Measurements from ENCODE around the gene GALNT2. TPM values are rescaled to one million over a fixed set of nuclear protein-coding genes. Genes with fewer than 3 reads are reported as not detected.
A peak's percentile ranks its signal among the peaks of the same experiment; 100 is the strongest.

GALNT2 gene
- total RNA-seq, 1 donor from 2014 or later, result 36.0 TPM

DNA sequence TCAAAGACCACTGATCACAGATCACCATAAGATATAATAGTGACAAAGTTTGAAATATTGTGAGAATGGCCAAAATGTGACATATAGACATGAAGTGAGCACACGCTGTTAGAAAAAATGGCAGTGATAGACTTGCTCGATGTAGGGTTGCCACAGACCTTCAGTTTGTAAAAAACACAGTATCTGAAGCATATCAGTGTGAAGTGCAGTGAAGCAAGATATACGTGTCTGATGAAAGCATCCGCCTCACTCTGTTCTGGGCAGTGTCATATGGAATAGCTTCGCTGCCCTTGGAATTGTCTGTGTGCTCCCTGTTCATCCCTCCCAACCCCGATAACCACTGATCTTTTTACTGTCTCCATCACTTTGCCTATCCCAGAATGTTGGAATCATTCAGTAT, 50.7 kb downstream of the GALNT2 start:
- Histone ChIP-seq H3K9me3 (ENCODE audit: control insufficient read depth in 3 of 3, low read length in 3 of 3) (no peaks in the 10 kb centered on the region), H3K9ac (ENCODE audit: low read depth in 1 of 3, low read length in 3 of 3) (no peak overlapping the region), H3K4me1 (ENCODE audit: control insufficient read depth in 3 of 3, insufficient read depth in 3 of 3, low read length in 3 of 3) (peaks cover 27 to 50% (median 35%) of the 10 kb centered on the region in 3 donors), H3K4me3 (ENCODE audit: low read length in 3 of 3) (no peak overlapping the region), H3K27ac (ENCODE audit: low read depth, low read length) (no peak overlapping the region), H3K36me3 (ENCODE audit: control insufficient read depth in 3 of 3, insufficient read depth in 3 of 3, low read length in 3 of 3) (peaks cover 0 to 2% (median 0%) of the 10 kb centered on the region in 3 donors), H3K27me3 (ENCODE audit: control insufficient read depth in 3 of 3, insufficient read depth in 3 of 3, low read length in 3 of 3) (no peaks in the 10 kb centered on the region)

DNA sequence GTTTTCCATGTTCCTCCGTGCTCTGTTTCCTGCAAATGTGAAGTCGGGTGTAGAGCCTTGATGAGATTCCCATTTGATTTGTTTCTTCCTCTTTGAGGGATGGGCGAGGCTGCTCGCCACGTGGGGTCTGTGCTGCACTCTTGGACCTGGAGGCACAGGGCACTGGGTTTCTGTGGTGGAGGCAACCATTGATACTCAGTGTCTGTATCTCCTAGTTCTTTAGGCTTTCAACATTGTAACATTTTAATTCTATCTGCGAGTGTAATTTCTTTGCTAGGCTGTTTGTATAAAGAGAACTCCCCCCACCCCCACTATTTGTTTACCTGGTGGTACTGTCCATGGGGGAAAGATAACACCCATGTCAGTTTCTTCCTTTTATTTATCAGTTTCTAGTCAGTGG, 52.3 kb downstream of the GALNT2 start:
- Histone ChIP-seq H3K9ac (ENCODE audit: low read depth in 1 of 3, low read length in 3 of 3) (no peak overlapping the region), H3K4me1 (ENCODE audit: control insufficient read depth in 3 of 3, insufficient read depth in 3 of 3, low read length in 3 of 3) (peaks cover 21 to 50% (median 29%) of the 10 kb centered on the region in 3 donors), H3K27me3 (ENCODE audit: control insufficient read depth in 3 of 3, insufficient read depth in 3 of 3, low read length in 3 of 3) (no peaks in the 10 kb centered on the region), H3K4me3 (ENCODE audit: low read length in 3 of 3) (no peak overlapping the region), H3K9me3 (ENCODE audit: control insufficient read depth in 3 of 3, low read length in 3 of 3) (no peaks in the 10 kb centered on the region), H3K27ac (ENCODE audit: low read depth, low read length) (no peak overlapping the region), H3K36me3 (ENCODE audit: control insufficient read depth in 3 of 3, insufficient read depth in 3 of 3, low read length in 3 of 3) (no peaks in the 10 kb centered on the region)

DNA sequence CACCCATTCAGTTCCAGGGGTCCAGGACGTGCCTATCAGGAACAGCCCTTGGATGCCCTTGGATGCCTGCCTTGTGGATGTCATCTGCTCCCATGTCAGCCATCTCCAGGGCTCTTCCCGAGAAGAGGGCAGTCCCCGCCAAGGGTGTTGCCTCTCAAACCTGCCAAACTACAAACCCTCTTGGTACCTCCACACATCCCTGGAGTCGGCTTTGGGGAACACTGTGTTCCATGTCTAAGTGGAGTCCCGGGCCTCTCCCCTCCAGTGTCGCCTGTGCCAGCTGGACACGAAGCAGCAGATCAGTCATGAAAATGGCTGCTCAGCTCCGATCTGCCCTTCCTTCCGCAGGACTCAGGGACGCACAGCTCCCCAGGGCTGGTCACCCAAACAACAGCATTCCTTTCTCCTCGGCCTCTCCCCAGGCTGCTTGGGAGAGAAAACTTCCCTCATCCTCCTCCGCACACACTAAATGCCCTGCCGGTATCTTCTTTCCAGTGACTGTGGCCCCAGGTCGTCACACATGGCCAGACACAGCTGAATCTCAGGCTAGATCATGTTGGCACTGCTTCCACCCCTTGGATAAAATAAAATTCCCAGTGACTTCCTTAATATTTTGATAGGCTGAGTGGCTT, 53.4 kb downstream of the GALNT2 start:
- H3K9ac ChIP-seq (ENCODE audit: low read depth in 1 of 3, low read length in 3 of 3), result no peak overlapping the region
- H3K4me1 ChIP-seq (ENCODE audit: control insufficient read depth in 3 of 3, insufficient read depth in 3 of 3, low read length in 3 of 3), result peaks cover 30 to 57% (median 37%) of the 10 kb centered on the region in 3 donors
- H3K36me3 ChIP-seq (ENCODE audit: control insufficient read depth in 3 of 3, insufficient read depth in 3 of 3, low read length in 3 of 3), result no peaks in the 10 kb centered on the region
- H3K9me3 ChIP-seq (ENCODE audit: control insufficient read depth in 3 of 3, low read length in 3 of 3), result no peaks in the 10 kb centered on the region
- H3K4me3 ChIP-seq (ENCODE audit: low read length in 3 of 3), result no peak overlapping the region
- no peak overlapping the region for H3K27ac ChIP-seq (ENCODE audit: low read depth, low read length)
- H3K27me3 ChIP-seq (ENCODE audit: control insufficient read depth in 3 of 3, insufficient read depth in 3 of 3, low read length in 3 of 3), result no peaks in the 10 kb centered on the region

DNA sequence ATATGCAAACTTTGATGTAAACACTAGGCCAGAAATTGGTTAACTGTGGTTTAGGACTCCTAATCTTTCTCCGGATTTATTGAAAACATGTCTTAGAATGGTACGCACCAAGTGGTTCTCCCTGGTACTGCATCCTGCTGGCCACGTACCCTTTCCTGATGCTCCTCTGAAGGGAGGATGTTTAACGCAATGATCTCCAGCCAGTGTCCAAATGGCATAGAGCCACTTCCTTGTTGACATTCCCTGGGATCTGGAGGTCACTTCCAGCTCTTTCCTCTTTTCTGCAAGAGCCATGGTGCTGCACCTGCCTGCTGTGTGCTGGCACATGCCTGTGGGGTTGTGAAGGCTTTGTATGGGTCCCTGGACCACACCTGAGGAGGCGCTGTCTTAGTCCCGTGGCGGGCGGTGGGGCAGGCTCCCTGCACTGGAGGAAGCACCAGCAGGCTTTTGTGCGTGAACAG, 53.9 kb downstream of the GALNT2 start:
- no peaks in the 10 kb centered on the region for H3K27me3 ChIP-seq (ENCODE audit: control insufficient read depth in 3 of 3, insufficient read depth in 3 of 3, low read length in 3 of 3)
- no peaks in the 10 kb centered on the region for H3K36me3 ChIP-seq (ENCODE audit: control insufficient read depth in 3 of 3, insufficient read depth in 3 of 3, low read length in 3 of 3)
- H3K4me3 ChIP-seq (ENCODE audit: low read length in 3 of 3), result no peak overlapping the region
- H3K27ac ChIP-seq (ENCODE audit: low read depth, low read length), result no peak overlapping the region
- no peak overlapping the region for H3K9ac ChIP-seq (ENCODE audit: low read depth in 1 of 3, low read length in 3 of 3)
- peaks cover 32 to 62% (median 42%) of the 10 kb centered on the region in 3 donors for H3K4me1 ChIP-seq (ENCODE audit: control insufficient read depth in 3 of 3, insufficient read depth in 3 of 3, low read length in 3 of 3)
- H3K9me3 ChIP-seq (ENCODE audit: control insufficient read depth in 3 of 3, low read length in 3 of 3), result no peaks in the 10 kb centered on the region

DNA sequence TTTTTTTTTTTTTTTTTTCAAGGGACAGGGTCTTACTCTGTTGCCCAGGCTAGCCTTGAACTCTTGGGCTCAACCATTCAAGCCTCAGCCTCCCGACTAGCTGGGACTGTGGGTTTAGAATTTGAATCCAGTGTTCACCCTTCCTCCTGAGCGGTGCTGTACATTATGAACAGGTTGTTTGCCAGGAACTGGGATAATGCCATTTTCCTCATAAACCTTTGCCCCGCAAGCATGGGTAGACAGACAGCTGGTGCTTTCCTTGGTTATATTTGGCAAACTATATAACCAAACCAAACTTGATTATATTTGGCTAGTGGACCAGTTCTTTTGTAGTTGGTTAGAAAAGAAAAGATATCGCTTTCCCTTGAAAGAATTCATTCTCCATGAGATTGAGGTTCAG, 54.9 kb downstream of the GALNT2 start:
- no peak overlapping the region for H3K4me3 ChIP-seq (ENCODE audit: low read length in 3 of 3)
- H3K27ac ChIP-seq (ENCODE audit: low read depth, low read length), result no peak overlapping the region
- no peak overlapping the region for H3K9ac ChIP-seq (ENCODE audit: low read depth in 1 of 3, low read length in 3 of 3)
- no peaks in the 10 kb centered on the region for H3K36me3 ChIP-seq (ENCODE audit: control insufficient read depth in 3 of 3, insufficient read depth in 3 of 3, low read length in 3 of 3)
- H3K4me1 ChIP-seq (ENCODE audit: control insufficient read depth in 3 of 3, insufficient read depth in 3 of 3, low read length in 3 of 3), result peaks cover 32 to 64% (median 44%) of the 10 kb centered on the region in 3 donors
- no peaks in the 10 kb centered on the region for H3K27me3 ChIP-seq (ENCODE audit: control insufficient read depth in 3 of 3, insufficient read depth in 3 of 3, low read length in 3 of 3)
- no peaks in the 10 kb centered on the region for H3K9me3 ChIP-seq (ENCODE audit: control insufficient read depth in 3 of 3, low read length in 3 of 3)

DNA sequence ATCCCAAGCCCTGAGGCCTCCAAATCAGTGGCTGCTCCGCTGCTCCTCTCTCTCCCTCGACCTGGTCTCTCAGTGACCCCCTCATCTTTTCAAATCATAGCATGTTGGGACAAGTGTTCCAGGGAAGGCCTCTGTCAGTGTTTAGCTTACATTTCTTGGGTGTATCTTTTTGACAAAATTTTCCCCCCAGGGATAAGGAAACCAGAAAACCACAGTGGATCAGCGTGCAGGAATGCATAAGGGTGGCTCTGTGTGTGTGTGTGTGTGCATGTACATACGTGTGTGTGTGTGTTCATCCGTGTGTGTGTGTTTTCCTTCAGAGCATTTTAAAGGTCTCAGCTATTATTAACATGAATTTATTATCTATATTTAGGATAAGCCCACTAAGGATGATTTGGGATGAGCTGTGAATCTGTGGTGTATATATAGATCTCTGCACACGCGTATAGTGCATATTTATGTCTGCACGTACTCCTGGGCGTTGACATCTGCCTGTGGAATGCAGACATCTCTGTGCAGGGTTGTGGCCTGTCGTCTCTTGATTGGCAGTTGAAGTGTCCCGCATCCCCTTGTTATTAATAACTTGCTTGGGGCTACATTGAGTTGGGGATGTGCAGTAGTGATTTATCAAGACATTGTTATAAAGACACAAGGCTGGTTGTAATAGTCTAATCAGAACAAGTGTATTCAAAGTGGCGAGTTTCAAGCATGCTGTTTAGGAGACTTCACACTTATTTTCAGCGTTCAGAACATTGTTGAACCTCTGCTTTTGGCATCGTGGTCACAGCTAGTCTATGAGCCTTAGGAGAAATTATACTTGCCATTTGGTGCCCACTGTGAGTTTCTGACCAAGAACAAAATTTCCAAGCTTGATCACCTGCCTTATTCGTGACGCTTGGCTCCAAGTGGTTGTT, 55.6 kb downstream of the GALNT2 start:
- no peak overlapping the region for H3K4me3 ChIP-seq (ENCODE audit: low read length in 3 of 3)
- peaks cover 32 to 63% (median 44%) of the 10 kb centered on the region in 3 donors for H3K4me1 ChIP-seq (ENCODE audit: control insufficient read depth in 3 of 3, insufficient read depth in 3 of 3, low read length in 3 of 3)
- no peaks in the 10 kb centered on the region for H3K27me3 ChIP-seq (ENCODE audit: control insufficient read depth in 3 of 3, insufficient read depth in 3 of 3, low read length in 3 of 3)
- H3K36me3 ChIP-seq (ENCODE audit: control insufficient read depth in 3 of 3, insufficient read depth in 3 of 3, low read length in 3 of 3), result no peaks in the 10 kb centered on the region
- no peaks in the 10 kb centered on the region for H3K9me3 ChIP-seq (ENCODE audit: control insufficient read depth in 3 of 3, low read length in 3 of 3)
- no peak overlapping the region for H3K9ac ChIP-seq (ENCODE audit: low read depth in 1 of 3, low read length in 3 of 3)
- H3K27ac ChIP-seq (ENCODE audit: low read depth, low read length), result no peak overlapping the region

GRCh38 chr1:230123280-230124185, 56.5 kb downstream of the GALNT2 start:
- H3K4me1 ChIP-seq (ENCODE audit: control insufficient read depth in 3 of 3, insufficient read depth in 3 of 3, low read length in 3 of 3), result peaks cover 32 to 67% (median 44%) of the 10 kb centered on the region in 3 donors
- H3K27ac ChIP-seq (ENCODE audit: low read depth, low read length), result no peak overlapping the region
- H3K27me3 ChIP-seq (ENCODE audit: control insufficient read depth in 3 of 3, insufficient read depth in 3 of 3, low read length in 3 of 3), result no peaks in the 10 kb centered on the region

DNA sequence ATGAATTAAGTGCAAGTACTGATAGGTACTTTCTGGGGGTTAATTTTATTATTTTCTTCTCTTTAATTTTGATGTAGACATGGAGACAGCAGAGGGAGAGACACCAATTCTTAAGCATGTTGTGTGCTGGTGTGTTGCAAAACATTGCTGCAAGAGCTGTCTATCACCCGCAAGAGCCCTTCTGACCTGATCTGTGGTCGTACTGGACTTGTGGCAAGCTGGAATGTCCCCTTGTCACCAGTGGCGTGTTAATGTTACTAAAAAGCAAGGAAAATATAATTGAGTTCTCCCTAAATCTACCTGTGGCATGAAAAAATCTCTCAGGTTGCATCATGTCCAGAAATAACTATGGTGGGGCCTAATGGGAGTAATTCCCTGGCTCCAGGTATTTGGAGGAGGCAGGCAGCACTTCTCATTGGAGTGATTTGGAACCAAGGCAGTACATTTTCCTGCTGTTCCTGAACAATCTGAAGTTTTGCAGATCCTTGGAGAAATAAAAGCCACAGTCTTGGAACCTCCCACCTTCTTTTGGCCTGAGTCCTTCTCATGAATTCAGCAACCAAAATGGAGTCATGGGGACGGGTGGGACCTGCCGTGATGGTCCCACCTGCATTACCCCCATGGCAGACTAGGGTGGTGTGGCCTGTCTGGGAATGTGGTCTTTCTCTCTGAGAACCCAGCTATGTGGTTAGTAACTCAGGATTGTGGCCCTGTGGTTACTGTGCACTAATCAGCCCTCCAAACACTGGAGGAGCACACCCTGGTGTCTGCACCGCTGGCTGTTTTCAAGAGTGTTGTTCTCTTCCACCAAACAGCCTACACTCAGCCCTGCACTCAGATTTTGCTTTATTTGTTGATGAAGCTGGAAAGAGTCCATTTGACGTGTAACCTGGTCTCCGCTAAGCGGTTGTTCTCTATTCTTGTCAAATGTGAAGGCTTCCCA, 57.4 kb downstream of the GALNT2 start:
- Histone ChIP-seq H3K9me3 (ENCODE audit: control insufficient read depth in 3 of 3, low read length in 3 of 3) (no peaks in the 10 kb centered on the region), H3K36me3 (ENCODE audit: control insufficient read depth in 3 of 3, insufficient read depth in 3 of 3, low read length in 3 of 3) (no peaks in the 10 kb centered on the region), H3K9ac (ENCODE audit: low read depth in 1 of 3, low read length in 3 of 3) (no peak overlapping the region), H3K27me3 (ENCODE audit: control insufficient read depth in 3 of 3, insufficient read depth in 3 of 3, low read length in 3 of 3) (no peaks in the 10 kb centered on the region), H3K4me1 (ENCODE audit: control insufficient read depth in 3 of 3, insufficient read depth in 3 of 3, low read length in 3 of 3) (peaks cover 32 to 71% (median 44%) of the 10 kb centered on the region in 3 donors), H3K27ac (ENCODE audit: low read depth, low read length) (peak overlapping the region; percentile 2), H3K4me3 (ENCODE audit: low read length in 3 of 3) (no peak overlapping the region)

More at GRCh38 chr1:230123280-230124185, 56.5 kb downstream of the GALNT2 start:
- no peak overlapping the region for H3K4me3 ChIP-seq (ENCODE audit: low read length in 3 of 3)
- no peaks in the 10 kb centered on the region for H3K36me3 ChIP-seq (ENCODE audit: control insufficient read depth in 3 of 3, insufficient read depth in 3 of 3, low read length in 3 of 3)
- no peak overlapping the region for H3K9ac ChIP-seq (ENCODE audit: low read depth in 1 of 3, low read length in 3 of 3)
- H3K9me3 ChIP-seq (ENCODE audit: control insufficient read depth in 3 of 3, low read length in 3 of 3), result no peaks in the 10 kb centered on the region

DNA sequence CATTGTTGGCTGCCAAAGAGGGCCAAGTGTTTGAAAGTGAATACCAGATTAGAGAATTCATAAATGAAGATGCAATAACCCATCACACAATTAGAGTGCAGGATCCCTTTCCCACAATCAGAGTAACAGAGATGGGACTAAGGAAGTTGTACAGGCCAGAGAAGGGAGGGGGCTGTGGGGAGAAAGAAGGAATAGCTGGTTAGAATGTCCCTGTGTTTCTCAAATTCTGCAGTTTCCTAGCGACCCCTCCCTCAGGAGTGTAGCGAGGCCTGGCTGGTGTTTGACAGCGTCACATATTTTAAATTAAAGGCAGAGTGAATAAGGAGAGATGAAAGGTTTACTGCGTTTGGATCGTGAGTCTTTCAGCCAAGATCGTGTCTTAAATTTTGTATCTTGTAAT, 58.1 kb downstream of the GALNT2 start:
- no peaks in the 10 kb centered on the region for H3K36me3 ChIP-seq (ENCODE audit: control insufficient read depth in 3 of 3, insufficient read depth in 3 of 3, low read length in 3 of 3)
- no peak overlapping the region for H3K9ac ChIP-seq (ENCODE audit: low read depth in 1 of 3, low read length in 3 of 3)
- peak overlapping the region; percentile 2 for H3K27ac ChIP-seq (ENCODE audit: low read depth, low read length)
- H3K4me3 ChIP-seq (ENCODE audit: low read length in 3 of 3), result no peak overlapping the region
- H3K9me3 ChIP-seq (ENCODE audit: control insufficient read depth in 3 of 3, low read length in 3 of 3), result no peaks in the 10 kb centered on the region
- H3K4me1 ChIP-seq (ENCODE audit: control insufficient read depth in 3 of 3, insufficient read depth in 3 of 3, low read length in 3 of 3), result peaks cover 34 to 74% (median 45%) of the 10 kb centered on the region in 3 donors
- H3K27me3 ChIP-seq (ENCODE audit: control insufficient read depth in 3 of 3, insufficient read depth in 3 of 3, low read length in 3 of 3), result no peaks in the 10 kb centered on the region

Measured in skeletal muscle tissue (tissue), 4 donors.